Aorta (tissue), 5 donors: ENCODE results near the gene MED16. TPM values are rescaled to one million over a fixed set of nuclear protein-coding genes. Genes with fewer than 3 reads are reported as not detected.

Experiments
- ATAC-seq: fragments of 200-7000 bp; cut with Tn5 transposase; one replicate; pipeline ENCODE4 v1.9.1; 2022; ENCODE audit warnings: moderate library complexity; ENCODE audit not compliant: low FRiP score
- DNase-seq, 2 donors: peaks; one replicate each; pipeline ENCODE4 v3.0.0-alpha.2; 2020
- H3K27ac ChIP-seq, 2 donors: one replicate each; pipeline ENCODE4 v1.5.1; 2013; ENCODE audit warnings: low read length in 2 of 2, mild to moderate bottlenecking in 2 of 2, moderate library complexity in 2 of 2, control low read depth in 1 of 2, inconsistent platforms in 1 of 2, low read depth in 1 of 2
- H3K27me3 ChIP-seq, 2 donors: one replicate each; pipeline ENCODE4 v1.6.1; 2013; ENCODE audit warnings: control low read depth in 1 of 2, low read length in 1 of 2, mild to moderate bottlenecking in 1 of 2, moderate library complexity in 1 of 2; ENCODE audit not compliant: insufficient read depth in 2 of 2, control insufficient read depth in 1 of 2
- H3K36me3 ChIP-seq, 2 donors: one replicate each; pipeline ENCODE4 v1.6.1; 2013; ENCODE audit warnings: control low read depth in 1 of 2, low read length in 1 of 2, mild to moderate bottlenecking in 1 of 2; ENCODE audit not compliant: insufficient read depth in 2 of 2, control insufficient read depth in 1 of 2
- H3K4me1 ChIP-seq, 2 donors: one replicate each; pipeline ENCODE4 v1.6.1; 2013; ENCODE audit warnings: low read length in 2 of 2, control low read depth in 1 of 2, mild to moderate bottlenecking in 1 of 2, moderate library complexity in 1 of 2; ENCODE audit not compliant: insufficient read depth in 2 of 2, control insufficient read depth in 1 of 2
- H3K4me3 ChIP-seq, 2 donors: one replicate each; pipeline ENCODE4 v1.5.1; 2013; ENCODE audit warnings: low read length in 2 of 2, control low read depth in 1 of 2, mild to moderate bottlenecking in 1 of 2
- H3K9me3 ChIP-seq: one replicate; pipeline ENCODE4 v1.6.1; 2013; ENCODE audit warnings: mild to moderate bottlenecking, low read length; ENCODE audit not compliant: control insufficient read depth
- WGBS, 2 donors: extraction: QIAGEN DNeasy Blood & Tissue Kit; methylation state at CpG; one replicate each; pipeline ENCODE4 v1.1.7; 2013; 5-methylcytosine and 5-hydroxymethylcytosine counted together
- intact Hi-C, 2 donors: fragments of 100-400 bp; cut with DNase I; formaldehyde crosslinking; loops; one replicate each; pipeline versions ENCODE4 v1.14.2 to v1.15.0; 2022
- polyA plus RNA-seq, 2 donors: library from polyadenylated mRNA; stranded (reverse); fragments of 200-250 nt; gene quantifications; one replicate each; pipeline ENCODE4 v1.2.3, GENCODE V29; 2013
- total RNA-seq, 2 donors: library from RNA; stranded (reverse); fragmentation: NEBNext Ultra II Directional; extraction: Animal tissue kit (Norgen Biotek cat#: 25700); gene quantifications; one replicate each; pipeline ENCODE4 v1.2.1, GENCODE V29; 2021
- donor health status: healthy with polysubstance abuse.
- donor health status: Bipolar disorder and iron deficiency.
- donor health status: DM: no; HTN: no; CAD: no.
- donor health status: DM: no; HTN: no; CAD: no.
- donor health status: DM: yes; HTN: yes; CAD: no.

The MED16 gene
- total and polyA plus RNA-seq, 4 donors = 22.9 to 165 (median 34.0) TPM

DNA sequence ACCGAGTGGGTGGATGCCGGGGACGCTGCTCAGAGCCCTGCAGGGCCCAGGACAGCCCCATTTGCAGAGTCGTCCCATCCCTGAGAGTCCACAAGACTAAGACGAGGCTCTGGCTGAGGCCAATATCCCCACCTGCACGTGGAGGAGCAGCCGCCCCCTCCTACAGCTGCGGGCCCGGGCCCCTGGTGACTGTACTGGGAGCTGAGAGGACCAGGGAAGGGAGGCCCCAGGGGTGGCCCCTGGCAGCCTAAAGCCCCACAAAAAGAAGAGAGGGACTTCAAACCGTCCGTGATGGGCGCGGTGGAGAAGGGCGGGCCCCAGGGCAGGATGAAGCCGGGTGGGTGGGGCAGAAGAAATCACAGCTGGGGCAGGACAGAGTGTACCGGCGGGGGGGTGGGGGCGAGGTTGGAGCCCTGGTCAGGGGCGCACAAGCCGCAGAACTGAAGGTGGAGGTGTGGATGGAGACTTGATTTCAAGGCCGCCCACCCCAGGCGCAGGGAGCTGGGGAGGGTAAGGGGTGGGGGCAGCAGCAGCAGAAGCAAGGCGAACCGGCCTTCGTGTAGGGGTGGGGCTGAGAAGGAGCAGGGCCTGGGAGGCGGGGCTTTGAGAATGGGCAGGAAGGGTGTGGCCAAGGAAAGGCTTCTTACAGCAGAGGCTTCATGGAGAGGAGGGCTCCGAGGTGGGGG, 20.6 kb downstream of the MED16 start:
- DNase-seq = peak in 1 of 2 donors; percentile 76
- H3K27me3 ChIP-seq = no peaks in the 10 kb centered on the region
- no peaks in the 10 kb centered on the region for H3K4me1 ChIP-seq
- WGBS, 2 donors = 86 to 88% methylated on average over 22 to 27 of the region's 27 CpGs
- intact Hi-C loops = no loop called here
- no peaks in the 10 kb centered on the region for H3K36me3 ChIP-seq
- H3K9me3 ChIP-seq = no peaks in the 10 kb centered on the region
- no peak overlapping the region for H3K4me3 ChIP-seq
- no peak overlapping the region for H3K27ac ChIP-seq
- no peak for ATAC-seq

DNA sequence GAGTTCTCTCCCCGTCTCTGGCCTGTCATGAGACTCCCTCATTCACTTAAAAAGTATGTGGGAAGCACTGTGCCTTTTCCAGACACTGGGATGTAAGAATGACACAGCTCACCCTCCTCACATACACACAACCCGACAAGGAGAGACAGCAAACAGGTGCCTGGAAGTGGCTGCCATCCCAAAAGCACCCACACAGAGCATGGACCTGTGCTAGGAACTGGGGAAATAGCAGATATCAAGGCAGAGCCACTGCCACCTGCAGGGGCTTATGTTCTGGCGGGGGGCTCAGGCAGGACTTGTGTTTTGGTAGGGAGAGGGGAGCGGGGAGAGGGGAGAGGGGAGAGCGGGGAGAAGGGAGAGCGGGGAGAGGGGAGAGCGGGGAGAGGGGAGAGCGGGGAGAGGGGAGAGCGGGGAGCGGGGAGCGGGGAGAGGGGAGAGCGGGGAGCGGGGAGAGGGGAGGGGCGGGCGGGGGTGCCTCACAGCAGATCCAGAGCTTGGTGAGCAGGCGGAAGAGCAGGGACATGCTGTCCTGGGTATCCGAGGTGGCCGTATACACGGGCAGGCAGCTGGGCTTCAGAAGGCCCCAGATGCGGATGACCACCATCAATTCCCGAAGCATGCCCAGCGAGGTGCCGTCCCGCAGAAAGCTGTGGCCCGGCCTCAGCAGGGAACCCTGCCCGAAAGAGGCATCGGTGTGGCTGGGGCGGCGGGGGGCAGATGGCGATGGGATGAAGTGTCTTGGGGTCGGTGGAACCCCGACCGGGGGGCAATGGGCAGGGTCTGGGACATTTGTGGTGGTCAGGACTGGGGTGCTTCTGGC, 21.3 kb downstream of the MED16 start:
- ATAC-seq (no peak), DNase-seq (no peak)
- WGBS, 2 donors = 94% methylated on average over 22 to 24 of the region's 33 CpGs
- H3K4me1 ChIP-seq = no peaks in the 10 kb centered on the region
- H3K9me3 ChIP-seq = no peaks in the 10 kb centered on the region
- no peaks in the 10 kb centered on the region for H3K36me3 ChIP-seq
- no peak overlapping the region for H3K4me3 ChIP-seq
- no peak overlapping the region for H3K27ac ChIP-seq
- H3K27me3 ChIP-seq = no peaks in the 10 kb centered on the region
- intact Hi-C loops = no loop called here

DNA sequence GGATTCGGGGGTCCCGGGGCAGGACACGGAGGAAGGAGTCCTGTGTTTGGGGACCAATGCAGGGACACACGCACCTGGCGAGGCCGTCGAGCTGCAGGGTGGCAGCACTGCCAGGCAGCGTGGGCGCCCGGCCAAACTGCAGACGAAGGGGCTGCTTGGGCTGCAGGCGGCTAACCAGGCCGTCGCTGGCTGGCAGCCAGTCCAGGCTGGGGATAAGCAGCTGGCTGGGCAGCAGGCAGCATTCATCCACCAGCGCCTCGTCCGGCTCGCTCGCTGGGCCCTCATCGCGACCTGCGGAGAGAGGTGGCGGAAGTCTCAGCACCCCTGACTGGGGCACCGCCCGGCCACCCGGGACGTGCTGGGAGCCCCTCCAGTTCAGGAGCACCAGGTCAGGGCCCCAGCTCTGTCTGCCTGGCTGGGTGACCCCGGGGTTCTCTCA, 22.0 kb downstream of the MED16 start:
- Histone ChIP-seq H3K27ac (no peak overlapping the region), H3K27me3 (no peaks in the 10 kb centered on the region), H3K4me3 (no peak overlapping the region), H3K36me3 (no peaks in the 10 kb centered on the region), H3K9me3 (no peaks in the 10 kb centered on the region), H3K4me1 (no peaks in the 10 kb centered on the region)
- ATAC-seq (no peak), DNase-seq (no peak)
- intact Hi-C loops = no loop called here
- WGBS, 2 donors = 65 to 68% methylated on average over 28 of the region's 28 CpGs

DNA sequence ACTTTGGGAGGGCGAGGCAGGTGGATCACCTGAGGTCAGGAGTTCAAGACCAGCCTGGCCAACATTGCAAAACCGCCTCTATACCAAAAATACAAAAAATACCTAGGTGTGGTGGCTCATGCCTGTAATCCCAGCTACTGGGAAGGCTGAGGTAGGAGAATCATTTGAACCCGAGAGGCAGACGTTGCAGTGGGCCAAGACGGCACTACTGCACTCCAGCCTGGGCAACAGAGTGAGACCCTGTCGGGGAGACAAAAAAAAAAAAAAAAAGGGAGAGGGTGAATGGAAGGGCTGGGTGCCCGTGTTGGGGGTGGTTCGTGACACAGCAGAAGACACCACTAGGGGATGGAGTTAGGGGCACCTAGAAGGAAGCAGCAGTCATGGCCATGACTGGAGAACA, 22.7 kb downstream of the MED16 start:
- no peaks in the 10 kb centered on the region for H3K36me3 ChIP-seq
- no peak overlapping the region for H3K4me3 ChIP-seq
- H3K27me3 ChIP-seq = no peaks in the 10 kb centered on the region
- intact Hi-C loops = no loop called here
- H3K27ac ChIP-seq = no peak overlapping the region
- no peak for ATAC-seq
- H3K4me1 ChIP-seq = no peaks in the 10 kb centered on the region
- H3K9me3 ChIP-seq = no peaks in the 10 kb centered on the region
- no peak for DNase-seq
- 86 to 92% methylated on average over 8 of the region's 8 CpGs for WGBS, 2 donors

DNA sequence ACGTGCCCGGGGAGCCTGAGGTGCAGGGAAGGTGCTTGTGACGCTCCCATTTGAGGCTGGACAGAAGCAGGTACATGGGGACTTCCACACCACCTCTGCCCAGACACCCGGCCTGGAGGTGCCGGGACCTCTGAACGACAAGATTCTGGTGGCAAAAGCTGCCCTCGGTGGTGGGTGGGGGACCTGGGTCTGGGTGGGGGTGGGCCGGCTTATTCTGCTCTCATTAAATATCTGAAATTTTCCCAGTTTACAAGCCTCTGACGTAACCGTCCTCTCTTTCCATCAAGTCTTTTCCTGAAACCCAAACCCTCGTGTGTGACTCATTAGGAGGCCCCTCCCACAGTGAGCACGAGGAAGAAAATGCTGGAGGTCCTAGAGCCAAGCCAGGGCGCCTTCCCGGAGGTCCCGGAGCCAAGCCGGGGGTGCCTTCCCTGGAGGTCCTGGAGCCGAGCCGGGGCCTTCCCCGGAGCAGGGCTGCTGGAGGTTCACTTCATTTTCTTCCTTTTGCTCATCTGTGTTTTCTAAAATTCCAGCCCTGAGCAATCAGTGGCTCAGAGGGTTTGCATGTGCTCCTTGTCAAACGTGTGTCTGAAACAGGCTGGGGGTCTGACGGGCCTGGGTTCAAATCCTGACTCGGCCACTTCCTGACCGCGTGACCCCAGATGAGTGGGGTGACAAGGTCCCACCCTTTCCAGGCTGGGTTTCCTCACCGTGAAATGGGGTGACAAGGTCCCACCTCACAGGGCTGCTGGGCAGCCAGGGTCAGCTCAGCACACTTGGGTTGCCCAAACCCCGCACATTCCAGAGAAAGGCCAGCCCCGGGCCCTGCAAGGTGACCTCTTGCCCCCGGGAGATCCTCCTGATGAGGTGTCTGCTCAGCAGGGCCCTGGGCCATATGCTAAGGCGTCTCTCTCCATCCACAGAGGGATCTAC, 23.5 kb downstream of the MED16 start:
- peak; percentile 89 to 92 for DNase-seq
- Histone ChIP-seq H3K4me1 (no peaks in the 10 kb centered on the region), H3K9me3 (no peaks in the 10 kb centered on the region), H3K27ac (peak overlapping the region in 1 of 2 donors; percentile 14), H3K36me3 (no peaks in the 10 kb centered on the region), H3K27me3 (no peaks in the 10 kb centered on the region), H3K4me3 (no peak overlapping the region)
- intact Hi-C loops = loop anchor here in 1 of 2 donors (5.0 kb wide), 1 partner anchor 38 kb away; no protein-coding TSS in a partner anchor
- 57 to 58% methylated on average over 29 of the region's 29 CpGs for WGBS, 2 donors
- peak; percentile 77 for ATAC-seq

DNA sequence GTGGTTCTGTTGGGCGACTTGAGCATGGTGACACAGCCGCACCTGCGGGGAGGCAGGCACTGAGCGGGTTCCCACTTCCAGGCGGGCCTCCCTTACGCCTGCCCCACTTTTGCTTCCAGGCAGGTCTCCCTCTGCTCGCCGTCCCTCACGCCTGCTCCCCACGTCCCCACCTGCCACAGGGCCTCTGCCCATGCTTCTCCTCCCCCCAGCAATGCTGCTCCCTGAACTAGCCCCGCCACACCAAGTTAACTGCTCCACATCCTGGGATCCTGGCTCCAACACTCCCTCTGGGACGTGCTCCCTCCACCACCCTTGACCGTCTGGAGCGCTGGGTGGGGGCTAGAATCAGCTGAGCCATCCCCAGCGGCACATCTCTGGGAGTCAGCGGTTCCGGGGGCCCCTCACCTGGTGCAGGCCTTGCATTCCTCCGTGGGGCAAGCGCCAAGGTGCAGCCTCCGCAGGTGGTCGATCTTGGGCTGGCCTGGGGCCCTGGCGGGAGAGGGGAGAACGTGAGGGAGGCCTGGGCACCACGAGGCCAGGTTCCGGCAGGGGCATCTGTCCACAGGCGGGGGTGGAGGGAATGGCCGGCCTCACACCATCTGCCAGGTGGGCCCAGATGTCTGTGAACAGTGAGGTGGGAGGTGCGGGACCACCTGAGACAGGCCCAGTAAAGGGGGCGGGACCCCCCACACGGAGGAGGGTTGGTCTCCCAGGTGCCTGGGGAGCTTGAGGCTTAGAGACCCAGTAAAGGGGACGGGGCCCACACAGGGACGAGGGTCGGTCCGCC, 24.3 kb downstream of the MED16 start:
- WGBS, 2 donors = 92 to 94% methylated on average over 34 of the region's 34 CpGs

DNA sequence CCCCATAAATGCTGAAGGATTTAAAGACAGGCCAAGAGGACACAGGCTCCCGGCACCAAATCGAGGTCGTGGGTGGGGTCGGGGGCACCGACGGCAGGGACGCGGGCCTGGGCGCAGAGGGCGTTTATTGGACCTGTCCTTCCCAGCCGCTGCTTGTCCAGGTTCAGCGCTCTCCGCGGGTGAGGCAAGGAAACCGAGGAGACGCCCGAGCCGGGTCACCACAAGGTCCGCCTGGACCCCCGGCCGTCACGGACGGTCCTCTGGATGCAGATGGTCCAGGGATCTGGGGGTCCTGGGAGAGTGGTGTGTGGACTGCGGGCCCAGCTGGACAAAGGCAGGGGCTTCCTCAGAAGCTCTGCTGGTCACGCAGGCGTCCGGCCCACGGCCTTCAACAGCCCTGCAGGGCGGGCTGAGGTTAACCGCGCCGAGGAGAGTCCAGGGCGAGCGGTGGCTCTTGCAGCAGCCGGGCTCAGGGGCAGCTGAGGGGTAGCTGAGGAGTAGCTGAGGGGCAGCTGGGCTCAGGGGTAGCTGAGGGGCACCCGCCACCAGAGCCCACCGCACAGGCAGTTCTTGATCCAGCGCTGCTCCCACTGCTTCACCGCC, 25.0 kb downstream of the MED16 start:
- Histone ChIP-seq H3K27ac (no peak overlapping the region), H3K27me3 (no peaks in the 10 kb centered on the region), H3K36me3 (no peaks in the 10 kb centered on the region), H3K4me3 (no peak overlapping the region), H3K9me3 (no peaks in the 10 kb centered on the region), H3K4me1 (no peaks in the 10 kb centered on the region)
- intact Hi-C loops = loop anchor here in 1 of 2 donors (5.0 kb wide), 1 partner anchor 39 kb away; no protein-coding TSS in a partner anchor
- WGBS, 2 donors = 93 to 94% methylated on average over 38 to 39 of the region's 39 CpGs
- no peak for DNase-seq
- ATAC-seq = no peak

More for the DNA sequence above, 24.3 kb downstream of the MED16 start:
- Histone ChIP-seq H3K36me3 (no peaks in the 10 kb centered on the region), H3K9me3 (no peaks in the 10 kb centered on the region), H3K4me1 (no peaks in the 10 kb centered on the region), H3K27ac (peak overlapping the region in 1 of 2 donors; percentile 14), H3K27me3 (no peaks in the 10 kb centered on the region), H3K4me3 (no peak overlapping the region)
- intact Hi-C loops = loop anchor here in 1 of 2 donors (5.0 kb wide), 1 partner anchor 39 kb away; no protein-coding TSS in a partner anchor
- ATAC-seq = peak; percentile 0
- no peak for DNase-seq
